COLO668 (cell line): ENCODE results near the gene ARHGEF10L.

Experiments used
- DNase-seq: peaks from one replicate; lab custom pipeline; 2025; ENCODE audit not compliant: unreplicated experiment; lab: John Stamatoyannopoulos, UW

Gene ARHGEF10L

DNA sequence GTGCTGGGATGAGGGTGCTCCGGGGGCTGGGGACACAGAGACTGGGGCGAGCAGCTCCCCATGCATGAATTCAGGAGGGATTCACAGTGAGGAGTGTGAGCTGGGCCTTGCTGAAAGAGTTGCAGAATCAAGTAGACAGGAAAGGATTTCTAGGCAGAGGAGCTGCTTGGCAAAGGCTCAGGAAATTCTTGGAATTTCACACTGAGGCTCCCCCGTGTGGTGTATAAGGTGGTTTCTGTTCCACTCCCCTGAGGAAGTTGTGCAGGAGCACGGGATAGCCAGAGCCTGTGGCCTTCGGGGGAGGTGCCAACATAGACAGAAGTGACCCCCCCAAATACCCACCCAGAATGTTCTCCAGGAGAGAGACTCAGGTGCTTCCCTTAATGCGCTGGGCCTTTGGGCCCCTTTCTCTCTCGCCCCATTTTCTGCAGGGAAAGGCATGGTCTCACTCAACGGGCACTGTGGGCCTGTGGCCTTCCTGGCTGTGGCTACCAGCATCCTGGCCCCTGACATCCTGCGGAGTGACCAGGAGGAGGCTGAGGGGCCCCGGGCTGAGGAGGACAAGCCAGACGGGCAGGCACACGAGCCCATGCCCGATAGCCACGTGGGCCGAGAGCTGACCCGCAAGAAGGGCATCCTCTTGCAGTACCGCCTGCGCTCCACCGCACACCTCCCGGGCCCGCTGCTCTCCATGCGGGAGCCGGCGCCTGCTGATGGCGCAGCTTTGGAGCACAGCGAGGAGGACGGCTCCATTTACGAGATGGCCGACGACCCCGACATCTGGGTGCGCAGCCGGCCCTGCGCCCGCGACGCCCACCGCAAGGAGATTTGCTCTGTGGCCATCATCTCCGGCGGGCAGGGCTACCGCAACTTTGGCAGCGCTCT lies 157.2 kb downstream of the ARHGEF10L start:
- no peak for DNase-seq

DNA sequence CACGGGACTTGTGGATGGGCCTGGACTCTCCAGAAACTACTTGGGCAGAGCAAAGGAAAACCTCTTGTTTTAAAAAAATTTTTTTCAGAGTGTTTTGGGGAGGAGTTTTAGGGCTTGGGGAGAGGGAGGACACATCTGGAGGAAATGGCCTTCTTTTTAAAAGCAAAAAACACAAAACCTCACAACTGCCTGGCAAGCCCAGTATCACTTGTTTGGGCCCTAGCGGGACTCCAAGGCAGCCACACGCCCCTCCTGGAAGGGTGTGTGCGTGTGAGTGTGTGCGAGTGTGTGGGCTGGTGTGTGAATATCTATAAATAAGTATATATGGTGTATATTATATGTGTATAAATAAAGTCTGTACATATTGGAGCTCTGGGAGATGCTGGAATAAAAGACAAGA lies 158.0 kb downstream of the ARHGEF10L start:
- DNase-seq, result no peak

DNA sequence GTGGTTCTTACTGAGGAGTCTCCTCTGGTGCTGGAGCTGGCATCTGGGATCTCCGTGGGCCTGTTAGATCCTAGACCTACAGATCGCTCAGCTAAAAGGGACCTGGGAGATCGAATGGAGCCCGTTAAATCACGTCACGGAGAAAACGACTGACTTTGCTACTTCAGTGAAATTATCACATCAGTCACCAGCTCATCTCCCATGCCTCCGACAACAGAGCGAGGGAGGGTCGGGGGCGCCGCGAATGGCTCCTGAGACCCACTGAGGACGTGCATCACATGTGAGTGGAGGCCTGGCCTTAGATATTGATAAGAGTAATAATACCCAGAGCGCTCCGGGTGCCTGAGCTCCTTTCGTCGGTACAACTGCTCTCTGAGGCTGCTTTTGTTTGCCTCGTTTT lies 160.1 kb downstream of the ARHGEF10L start:
- DNase-seq, result no peak

DNA sequence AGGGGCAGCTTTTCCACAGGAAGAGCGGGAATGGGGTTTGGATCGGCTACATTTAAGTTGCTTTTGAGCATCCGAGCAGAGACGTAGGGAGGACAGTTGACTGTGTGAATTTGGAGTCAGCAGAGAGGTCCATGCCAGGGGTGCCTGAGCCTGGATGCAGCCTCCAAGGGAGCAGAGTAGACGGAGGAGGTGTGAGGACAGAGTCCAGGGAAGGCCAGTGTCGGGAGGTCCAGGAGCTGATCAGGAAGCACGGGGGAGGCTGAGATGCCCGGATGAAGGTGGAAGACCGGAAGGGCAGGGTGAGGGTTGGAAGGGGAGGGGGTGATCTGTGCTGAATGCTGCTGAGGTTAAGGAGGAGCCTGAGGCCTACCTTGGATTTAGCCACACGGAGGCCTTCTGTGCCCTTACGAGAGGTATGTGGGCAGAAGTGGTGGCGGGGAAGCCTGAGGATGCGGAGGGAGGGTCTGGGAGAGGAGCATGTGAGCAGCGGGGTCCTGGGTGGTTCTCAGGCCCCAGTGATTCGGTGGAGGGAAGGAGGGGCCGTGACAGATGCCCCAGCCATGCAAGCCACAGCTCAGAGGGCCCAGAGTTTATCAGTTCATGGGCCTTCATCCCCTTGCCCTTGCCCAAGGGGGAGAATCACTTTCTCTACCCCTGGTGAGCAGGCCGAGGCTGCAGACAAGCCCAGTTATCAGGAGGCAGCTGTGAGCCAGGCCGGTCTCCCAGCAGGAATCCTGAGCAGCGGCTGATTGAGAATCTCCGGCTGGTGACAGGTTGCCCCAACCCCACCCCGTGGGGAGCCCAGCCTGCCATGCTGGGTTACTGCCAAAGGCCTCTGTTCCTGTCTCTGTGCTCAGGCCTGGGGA lies 161.7 kb downstream of the ARHGEF10L start:
- DNase-seq, result no peak

DNA sequence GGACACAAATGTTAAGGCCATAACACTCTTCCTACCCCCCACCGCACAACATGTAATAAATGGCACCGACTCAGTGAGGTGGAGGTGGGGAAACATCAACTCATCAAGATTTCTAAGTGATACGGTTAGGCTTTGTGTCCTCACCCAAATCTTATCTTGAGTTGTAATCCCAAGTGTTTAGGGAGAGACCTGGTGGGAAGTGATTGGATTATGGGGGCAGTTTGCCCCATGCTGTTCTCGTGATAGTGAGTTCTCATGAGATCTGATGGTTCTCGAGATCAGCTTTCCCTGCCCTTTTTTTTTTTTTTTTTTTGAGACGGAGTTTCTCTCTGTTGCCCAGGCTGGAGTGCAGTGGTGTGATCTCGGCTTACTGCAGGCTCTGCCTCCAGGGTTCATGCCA lies 164.7 kb downstream of the ARHGEF10L start:
- no peak for DNase-seq

DNA sequence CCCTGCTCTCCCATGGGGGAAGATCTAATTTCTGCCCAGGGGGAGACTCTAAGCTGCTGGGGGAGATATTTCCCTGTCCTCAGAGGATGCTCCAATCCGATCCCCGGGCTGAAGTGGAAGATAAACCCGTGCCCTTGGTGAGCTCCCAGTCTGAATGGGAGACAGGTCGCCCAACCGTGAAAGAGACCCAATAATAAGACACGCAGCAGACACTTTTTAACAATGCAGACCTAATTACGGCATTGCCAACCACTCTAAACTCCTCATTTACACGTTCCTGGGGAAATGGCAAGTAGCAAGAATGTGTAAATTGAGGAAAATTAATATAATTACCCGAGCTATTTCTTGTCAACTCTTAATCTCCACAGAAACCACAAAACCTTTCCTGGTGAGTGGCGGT lies 166.9 kb downstream of the ARHGEF10L start:
- no peak for DNase-seq

DNA sequence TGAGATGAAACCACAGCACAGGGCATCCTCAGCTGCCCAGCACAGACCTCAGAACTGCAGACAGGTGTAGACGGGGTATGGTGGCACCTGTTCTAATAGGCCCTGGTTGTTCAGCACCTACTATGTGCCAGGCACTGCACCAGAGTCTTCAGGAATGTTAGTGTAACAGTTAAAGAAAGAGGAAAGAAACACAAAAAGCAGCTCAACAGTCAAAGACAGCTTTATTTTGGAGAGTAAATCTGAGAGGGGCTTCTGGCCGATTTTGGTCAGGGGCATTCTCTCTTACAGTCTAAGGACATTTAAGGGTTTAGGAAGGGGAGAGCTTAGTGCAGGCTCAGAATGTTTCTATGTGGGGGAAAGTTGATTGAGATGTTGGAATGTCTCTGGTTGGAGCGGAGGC lies 170.5 kb downstream of the ARHGEF10L start:
- no peak for DNase-seq

DNA sequence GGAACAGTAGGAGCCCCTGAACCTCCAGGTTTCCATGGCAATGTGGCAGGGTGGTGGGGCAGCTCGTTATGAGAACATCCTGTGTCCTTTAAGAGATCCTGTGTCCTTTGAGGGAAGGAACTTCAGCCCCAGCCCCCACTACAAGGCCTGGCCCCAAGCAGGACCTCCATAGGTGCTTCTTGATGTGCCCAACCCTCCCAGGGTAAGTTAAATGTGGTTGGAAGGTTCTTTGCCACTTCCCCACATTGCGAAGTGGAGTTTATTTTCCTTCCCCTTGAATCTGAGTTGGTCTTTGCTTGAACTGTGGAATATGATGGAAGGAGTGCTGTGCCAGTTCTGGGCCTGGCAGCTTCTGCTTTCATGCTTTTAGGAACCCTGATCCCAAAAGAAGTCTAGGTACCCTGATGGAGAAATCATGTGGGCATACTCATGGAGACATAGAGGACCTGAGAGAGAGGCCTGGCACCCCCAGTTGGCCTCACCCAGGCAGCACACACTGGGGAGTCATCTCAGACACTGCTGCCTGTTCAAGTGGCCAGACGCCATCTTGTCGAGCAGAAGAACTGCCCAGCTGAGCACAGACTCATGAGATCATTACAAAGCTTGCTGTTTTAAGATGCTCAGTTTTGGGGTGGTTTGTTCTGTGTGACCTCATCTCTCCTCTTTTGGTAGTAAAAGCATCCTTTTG lies 171.5 kb downstream of the ARHGEF10L start:
- no peak for DNase-seq

DNA sequence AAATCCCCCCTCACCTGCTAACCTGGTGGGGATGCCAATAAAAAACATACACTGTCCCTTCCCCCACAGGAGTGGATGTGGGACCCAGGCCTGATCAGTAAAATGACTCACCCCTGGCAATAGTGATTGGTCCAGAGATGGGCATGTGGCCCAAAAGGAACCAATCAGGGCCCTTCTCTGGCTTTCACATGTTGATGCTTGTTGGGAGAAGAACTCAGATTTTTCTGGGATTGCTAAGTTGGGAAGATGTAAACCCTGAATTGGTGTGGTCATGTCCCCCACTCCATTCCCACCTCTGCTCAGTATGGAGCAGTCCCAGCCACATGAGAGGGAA lies 172.0 kb downstream of the ARHGEF10L start:
- no peak for DNase-seq

DNA sequence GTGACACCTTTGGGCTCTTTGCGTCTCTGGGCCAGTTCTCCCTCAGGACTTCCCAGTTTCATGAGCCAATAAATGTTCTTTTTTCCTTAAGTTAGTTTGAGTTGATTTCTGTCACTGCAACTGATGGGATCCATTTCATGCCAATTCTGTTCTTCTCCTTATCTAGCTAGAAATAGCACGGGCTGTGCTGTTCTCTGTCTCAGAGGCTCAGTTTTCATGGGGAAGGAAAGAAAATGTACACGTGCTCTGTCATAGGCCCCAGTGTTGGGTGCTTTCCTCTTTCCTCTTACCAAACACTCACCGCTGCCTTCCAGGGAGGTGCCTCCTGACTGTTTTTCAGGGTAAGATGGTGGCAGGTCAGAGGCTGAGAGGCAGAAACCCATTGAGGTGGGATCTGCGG lies 172.4 kb downstream of the ARHGEF10L start:
- DNase-seq, result no peak

DNA sequence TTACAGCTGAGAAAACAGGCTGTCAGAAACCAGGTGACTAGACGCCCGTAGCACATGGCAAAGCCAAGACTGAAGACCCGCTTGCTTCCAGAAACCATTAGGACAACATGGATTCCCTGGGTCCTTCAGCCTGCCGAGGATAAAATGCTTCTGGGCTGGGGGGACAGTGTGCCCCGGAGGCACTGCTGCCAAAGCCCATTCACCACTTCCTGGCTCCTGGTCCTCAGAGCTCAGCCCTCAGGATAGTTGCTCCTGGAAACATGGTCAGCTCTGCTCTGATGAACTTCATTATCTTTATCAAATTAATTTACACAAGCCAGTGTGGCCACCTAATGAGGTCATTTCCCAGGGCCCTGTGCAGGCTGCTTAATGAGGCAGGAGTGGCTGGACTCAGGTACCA lies 174.5 kb downstream of the ARHGEF10L start:
- no peak for DNase-seq

DNA sequence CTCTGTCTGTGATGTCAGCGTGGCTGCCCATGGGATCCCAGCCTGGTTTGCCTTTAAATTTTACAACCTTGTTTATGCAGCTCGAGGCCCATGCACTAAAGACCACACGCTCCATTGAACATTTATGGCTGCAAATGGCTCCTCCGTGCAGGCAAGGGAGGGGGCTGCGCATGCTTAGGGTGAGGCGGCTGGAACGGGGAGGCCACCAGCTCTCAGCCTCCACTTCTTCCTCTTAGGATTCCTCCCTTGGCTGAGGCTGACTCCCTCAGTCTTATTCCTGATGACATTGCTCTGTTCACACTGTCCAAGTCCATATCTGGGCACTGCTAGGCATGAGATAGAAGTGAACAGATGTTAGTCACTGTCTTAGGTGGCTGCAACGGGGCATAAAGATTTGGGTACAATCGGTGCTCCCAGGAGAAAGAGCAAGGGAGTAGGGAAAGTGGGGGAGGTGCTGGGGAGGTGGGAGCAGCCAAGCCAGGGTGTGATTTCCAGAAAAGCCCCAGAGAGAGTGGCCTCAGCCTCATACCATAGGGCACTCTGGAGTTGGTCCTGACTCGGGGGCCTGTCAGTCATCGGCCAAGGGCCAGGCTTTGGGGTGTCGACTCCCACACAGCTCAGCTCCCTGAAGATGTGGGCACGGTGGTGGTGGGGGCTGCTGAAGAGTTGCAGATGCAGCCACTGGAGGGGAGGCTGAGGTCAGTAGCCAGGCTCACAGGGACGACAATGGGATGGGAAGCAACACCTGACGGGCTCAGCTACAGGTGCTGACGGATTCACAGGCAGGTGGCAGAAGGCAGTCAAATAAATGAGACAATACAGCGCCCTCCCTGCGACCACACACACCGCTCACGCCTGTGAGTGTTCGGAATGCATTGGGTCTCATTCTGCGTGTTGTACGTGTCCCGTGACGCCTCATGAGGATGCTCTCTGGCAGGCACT lies 178.4 kb downstream of the ARHGEF10L start:
- DNase-seq, result peak; percentile 58

DNA sequence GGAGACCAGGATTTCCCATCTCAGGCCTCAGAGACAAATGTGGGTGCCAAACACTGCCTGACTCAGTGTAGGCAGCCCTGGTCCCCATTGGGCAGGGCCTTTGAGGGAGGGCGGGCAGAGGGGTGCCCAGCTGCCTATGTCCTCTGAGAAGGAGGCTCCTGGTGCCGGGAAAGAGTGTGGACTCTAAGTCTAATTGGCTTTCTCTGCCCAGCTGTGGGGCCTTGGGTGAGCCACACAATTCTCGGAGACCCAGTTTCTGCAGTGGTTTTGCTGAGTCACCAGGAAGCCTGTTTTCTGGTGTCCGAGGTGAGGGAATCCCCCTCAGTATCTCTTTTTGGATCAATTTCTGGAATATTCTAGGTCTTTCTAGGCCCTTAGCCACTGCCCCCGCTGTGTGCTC lies 180.4 kb downstream of the ARHGEF10L start:
- DNase-seq, result no peak

DNA sequence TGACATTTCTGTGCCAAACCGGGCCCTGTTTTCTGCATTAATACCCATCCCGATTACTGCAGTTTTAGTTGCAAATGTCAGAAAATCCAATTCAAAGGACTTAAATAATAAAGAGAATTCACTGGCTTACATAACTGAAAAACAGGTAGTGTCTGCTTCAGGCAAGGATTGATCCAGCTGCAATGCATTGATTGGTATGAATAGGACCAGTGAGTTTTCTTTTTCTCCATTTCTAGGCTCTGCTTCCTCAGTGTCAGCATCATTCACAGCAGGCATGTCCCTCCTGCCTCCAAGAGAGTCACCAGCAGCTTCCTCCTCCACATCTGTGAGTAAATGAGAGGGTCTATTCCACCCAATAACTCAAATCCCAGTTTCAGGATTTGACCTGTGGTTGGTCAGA lies 181.9 kb downstream of the ARHGEF10L start:
- DNase-seq, result no peak

DNA sequence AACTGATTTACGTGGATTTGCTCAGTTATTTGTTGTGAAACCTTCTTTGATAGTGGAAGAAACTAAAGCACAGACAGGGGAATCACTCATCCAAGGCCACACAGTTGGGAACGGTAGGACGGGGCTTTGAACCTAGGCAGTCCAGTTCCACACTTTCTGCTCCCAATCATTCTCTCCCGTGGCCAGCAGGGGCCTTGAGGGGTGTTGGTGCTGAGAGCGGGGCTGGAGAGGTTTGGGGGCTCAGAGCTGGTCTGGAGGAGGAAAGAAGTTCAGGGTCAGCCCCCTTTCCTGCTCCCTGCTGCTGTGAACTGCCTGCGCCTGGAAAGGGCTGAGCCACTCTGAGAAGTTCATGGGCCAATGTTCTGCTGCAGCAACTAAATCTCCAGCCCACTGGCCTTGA lies 184.2 kb downstream of the ARHGEF10L start:
- no peak for DNase-seq

DNA sequence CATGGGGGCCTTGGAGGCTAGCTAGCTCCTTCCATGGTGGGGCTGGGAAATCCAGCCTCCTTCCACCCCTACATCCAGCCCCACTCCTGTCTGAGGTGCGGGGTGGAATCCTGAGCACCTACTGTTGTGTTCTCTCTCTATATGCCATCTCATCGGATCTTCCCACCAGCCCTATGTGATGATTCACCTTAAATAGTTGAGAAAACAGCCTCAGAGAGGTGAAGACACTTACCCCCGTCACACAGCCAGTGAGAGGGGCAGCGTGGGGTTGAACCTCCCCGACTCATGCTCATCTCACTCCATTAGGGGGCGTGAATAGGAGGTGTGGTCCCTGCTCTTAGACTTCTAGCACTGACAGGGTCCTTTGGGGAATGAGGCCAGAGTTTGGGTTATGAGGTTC lies 184.7 kb downstream of the ARHGEF10L start:
- no peak for DNase-seq

DNA sequence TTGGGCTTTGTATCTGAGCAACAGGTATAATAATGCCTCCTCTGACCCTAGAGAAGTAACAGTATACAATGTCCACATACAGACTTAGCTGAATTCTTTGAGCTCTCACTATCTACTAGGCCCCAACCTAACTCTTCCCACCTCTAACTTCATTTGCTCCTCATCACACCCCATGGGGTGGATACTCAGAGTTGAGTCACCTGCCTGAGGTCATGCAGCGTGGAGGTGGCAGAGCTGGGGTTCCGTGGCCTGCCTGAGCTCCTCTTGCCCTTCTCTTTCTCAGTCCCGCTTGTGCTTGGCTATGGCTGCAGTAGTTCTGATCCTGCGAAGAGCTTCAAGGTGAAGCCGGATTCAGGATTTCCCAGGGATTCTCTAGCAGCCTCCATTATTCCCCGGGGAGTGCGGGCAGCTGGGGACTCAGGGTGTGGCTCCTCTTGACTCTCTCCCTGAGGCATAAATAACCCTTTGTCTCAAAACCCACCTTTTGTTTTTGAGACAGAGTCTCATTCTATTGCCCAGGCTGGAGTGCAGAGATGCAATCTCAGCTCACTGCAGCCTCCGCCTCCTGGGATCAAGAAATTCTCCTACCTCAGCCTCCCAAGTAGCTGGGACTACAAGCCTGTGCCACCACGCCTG lies 185.7 kb downstream of the ARHGEF10L start:
- DNase-seq, result peak; percentile 25

DNA sequence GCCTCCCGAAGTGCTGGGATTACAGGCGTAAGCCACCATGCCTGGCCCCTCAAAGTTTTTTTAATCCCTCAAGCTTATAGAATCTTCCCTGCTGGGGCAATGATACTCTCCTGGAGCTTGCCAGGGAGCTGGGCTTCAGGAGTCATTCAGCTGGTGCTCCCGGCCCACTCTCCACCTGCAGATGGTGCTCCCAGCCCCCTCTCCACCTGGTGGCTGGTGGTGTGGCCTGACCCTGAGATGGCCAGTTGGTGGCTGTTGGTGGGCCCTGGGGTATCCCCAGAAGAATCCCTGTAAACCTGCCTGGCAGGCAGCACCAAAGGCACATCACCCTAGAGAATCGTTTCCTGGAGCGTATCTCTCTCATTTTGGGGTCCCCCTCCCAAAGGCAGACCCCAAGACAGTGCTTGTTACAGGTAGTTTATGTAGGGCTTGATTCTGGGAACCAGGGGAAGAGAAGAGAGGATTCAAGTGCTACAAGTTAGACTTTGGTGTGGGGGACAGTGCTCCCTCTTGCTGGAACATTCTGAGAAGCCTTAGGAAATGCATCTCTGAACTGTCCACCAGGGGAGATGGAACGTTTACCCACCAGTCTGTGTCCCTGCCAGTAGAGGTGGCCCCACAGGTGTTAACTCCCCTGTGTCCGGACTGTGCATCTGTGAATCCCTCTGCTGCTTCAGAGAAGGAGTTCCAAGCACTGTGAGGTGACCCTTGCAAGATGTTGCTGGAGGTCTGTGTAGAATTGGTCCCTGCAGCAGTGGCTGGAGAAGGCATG lies 186.5 kb downstream of the ARHGEF10L start:
- no peak for DNase-seq

DNA sequence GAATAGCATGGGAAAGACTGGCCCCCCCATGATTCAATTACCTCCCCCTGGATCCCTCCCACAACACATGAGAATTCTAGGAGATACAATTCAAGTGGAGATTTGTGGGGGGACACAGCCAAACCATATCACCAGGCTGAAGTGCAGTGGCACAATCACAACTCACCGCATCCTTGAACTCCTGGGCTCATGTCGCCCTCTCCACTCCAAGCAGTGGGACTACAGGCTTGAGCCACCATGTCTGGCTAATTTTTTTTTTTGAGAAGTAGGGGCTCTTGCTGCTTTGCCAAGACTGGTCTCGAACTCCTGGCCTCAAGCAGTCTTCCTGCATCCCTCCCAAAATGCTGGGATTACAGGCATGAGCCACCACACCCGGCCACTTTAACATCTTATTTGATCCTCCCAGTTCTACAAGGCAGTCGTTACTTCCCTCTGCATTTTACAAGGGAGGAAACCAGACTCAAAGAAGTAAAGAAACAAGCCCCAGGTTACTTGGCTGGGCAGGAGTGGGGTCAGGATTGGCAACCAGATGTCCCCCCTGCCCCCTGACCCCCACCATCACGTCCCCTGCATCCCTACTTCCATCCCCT lies 188.7 kb downstream of the ARHGEF10L start:
- no peak for DNase-seq
